PFSK-1 (cell line): ENCODE data around the gene PRDM8.

Experiments used
- FOXP2 ChIP-seq: optimal IDR thresholded peaks from 2 replicates; pipeline ENCODE3; 2011; ENCODE audit warnings: borderline replicate concordance, control low read depth, inconsistent platforms; ENCODE audit not compliant: insufficient read depth; ENCODE audit errors: extremely low read length, extremely low read depth
- POLR2AphosphoS5 ChIP-seq: IDR thresholded peaks from 2 replicates; pipeline ENCODE4 v1.6.1; 2012; ENCODE audit warnings: low read depth, mild to moderate bottlenecking, control low read depth, low read length, moderate library complexity
- SIN3A ChIP-seq: IDR thresholded peaks from 2 replicates; pipeline ENCODE4 v1.6.1; 2012; ENCODE audit warnings: mild to moderate bottlenecking, low read length, moderate library complexity, borderline replicate concordance; ENCODE audit not compliant: insufficient read depth
- TAF1 ChIP-seq: IDR thresholded peaks from 2 replicates; pipeline ENCODE4 v1.6.1; 2012; ENCODE audit warnings: low read length, control low read depth, borderline replicate concordance; ENCODE audit not compliant: insufficient read depth
- TF ChIP-seq, protein P1 (sequence below), 2 experiments: IDR thresholded peaks; 2 replicates each; pipeline versions ENCODE4 v1.6.1 to v1.8.0; 2011 to 2012; ENCODE audit warnings: low read depth in 2 of 2, low read length in 2 of 2, control low read depth in 1 of 2, inconsistent platforms in 1 of 2, mild to moderate bottlenecking in 1 of 2, moderate library complexity in 1 of 2; ENCODE audit not compliant: insufficient read depth in 1 of 2

PRDM8 gene

DNA sequence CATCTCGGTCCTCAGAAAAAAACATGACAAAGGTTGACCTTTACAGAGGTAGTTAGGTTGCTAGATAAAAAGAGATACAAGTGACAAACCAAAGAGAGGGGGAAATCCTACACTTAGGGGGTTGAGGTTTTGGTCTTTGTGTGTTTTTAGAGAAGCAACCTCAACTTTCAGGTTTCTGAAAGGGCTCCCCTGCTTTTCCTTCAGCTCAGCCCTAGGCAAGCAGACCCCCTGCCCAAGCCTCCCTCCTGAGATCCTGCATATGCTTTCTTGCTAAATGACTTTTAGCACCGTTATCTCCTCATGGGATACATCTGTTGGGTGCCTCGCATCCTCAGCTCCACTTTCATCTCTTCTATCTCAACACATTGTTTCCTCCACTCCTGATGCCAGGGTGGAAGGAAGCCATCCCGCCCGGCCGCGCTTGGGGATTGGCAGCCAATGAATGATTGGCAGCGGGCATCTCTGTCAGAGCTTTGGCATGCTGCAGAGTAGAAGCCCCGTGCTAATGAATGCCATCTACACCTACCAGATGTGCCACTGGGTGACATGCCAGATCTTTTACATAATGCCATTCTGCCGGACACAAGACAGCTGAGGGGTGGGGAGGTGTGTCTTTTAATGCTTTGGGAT, 15.0 kb upstream of the PRDM8 start:
- TF ChIP-seq FOXP2 = no peak
- TF ChIP-seq, protein P1, sequence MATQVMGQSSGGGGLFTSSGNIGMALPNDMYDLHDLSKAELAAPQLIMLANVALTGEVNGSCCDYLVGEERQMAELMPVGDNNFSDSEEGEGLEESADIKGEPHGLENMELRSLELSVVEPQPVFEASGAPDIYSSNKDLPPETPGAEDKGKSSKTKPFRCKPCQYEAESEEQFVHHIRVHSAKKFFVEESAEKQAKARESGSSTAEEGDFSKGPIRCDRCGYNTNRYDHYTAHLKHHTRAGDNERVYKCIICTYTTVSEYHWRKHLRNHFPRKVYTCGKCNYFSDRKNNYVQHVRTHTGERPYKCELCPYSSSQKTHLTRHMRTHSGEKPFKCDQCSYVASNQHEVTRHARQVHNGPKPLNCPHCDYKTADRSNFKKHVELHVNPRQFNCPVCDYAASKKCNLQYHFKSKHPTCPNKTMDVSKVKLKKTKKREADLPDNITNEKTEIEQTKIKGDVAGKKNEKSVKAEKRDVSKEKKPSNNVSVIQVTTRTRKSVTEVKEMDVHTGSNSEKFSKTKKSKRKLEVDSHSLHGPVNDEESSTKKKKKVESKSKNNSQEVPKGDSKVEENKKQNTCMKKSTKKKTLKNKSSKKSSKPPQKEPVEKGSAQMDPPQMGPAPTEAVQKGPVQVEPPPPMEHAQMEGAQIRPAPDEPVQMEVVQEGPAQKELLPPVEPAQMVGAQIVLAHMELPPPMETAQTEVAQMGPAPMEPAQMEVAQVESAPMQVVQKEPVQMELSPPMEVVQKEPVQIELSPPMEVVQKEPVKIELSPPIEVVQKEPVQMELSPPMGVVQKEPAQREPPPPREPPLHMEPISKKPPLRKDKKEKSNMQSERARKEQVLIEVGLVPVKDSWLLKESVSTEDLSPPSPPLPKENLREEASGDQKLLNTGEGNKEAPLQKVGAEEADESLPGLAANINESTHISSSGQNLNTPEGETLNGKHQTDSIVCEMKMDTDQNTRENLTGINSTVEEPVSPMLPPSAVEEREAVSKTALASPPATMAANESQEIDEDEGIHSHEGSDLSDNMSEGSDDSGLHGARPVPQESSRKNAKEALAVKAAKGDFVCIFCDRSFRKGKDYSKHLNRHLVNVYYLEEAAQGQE (IDR thresholded peaks at IDR 0.05; ENCODE audit: insufficient read depth in 1 of 2, low read depth in 2 of 2, low read length in 2 of 2) = no peak
- TF ChIP-seq POLR2AphosphoS5 = no peak
- TF ChIP-seq TAF1 = no peak
- TF ChIP-seq SIN3A = no peak

DNA sequence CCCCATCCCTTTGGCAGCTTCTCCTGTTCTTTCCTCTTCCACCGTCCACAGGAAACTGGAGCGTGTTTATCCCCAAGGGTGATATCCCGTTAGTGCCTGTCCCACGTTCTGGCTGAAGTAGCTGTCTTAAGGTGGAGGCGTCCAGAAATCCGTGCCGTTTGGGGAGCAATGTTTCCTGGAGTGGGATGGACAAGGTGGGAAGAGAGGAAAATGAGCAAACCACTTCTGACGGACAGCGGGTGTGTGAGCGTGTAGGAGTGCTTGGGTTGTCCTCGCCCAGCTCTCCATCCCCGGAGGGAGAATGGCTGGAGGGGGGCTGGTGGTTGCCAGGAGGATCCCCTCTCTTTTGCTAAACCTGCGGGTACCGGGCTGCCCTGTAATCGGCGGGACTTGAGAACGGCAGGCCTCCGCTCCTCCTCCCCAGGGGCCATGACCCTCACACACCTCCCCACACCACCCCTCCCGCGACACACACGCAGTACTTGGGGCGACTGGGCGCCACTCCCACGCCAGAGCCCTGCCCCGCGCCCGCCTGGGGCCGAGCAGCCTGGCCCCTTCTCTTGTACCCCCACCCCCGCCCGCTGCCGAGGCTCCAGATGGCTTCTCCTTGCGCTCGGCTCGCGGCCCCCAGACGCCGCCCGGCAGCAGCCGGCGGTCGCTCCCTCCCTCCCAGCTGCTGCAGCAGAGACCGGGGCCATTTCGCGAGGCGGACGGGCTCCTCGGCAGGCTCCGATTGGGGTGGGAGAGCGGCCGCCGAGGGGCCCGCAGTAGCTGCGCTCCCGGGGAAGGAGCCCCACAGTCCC, 13.9 kb upstream of the PRDM8 start:
- TF ChIP-seq FOXP2 (peak; percentile 47), SIN3A (0 out of 2 replicates have a peak, but pooled peaks have one; percentile 25), POLR2AphosphoS5 (no peak)

DNA sequence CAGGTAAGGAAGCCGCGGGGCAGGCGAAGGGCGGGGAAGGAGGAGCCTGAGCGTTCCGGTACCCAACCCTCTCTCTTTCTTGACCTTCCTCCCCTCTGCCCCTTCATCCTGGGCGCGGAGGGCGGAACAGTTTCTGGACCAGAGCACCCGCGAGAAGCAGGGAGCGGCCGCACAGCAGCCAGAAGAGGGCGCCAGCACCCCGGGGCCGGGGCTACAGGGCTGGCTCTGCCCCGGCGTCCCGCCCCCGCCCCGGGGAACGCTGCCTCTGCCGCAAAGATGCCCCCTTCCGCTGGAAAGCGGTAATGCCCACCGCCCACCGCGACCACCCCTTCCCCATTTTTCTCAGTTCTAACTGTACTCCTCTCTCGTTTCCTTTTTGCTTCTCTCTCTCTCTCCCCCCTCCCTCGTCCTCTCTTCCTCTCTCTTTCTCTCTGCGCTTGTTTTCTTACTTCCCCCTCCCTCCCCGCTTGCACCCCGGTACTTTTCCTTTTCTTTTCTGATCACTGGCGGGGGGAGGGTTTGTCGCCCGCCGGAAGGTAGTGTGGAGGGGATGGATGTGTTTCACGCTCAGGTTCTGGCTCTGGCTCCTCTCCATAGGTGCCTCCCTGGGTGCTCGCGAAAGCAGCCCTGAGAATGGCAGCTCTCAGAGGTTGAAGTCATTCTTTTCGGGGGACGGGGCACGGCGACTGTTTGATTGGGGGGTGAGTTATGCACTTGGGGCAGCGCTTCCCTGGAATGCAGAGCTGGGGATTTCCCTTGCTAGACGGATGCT, 13.1 kb upstream of the PRDM8 start:
- no peak for TF ChIP-seq POLR2AphosphoS5
- TF ChIP-seq, protein P1 (IDR thresholded peaks at IDR 0.05; ENCODE audit: insufficient read depth in 1 of 2, low read depth in 2 of 2, low read length in 2 of 2) = 0 out of 4 replicates have a peak, but pooled peaks of 1 of the 2 experiments have one; percentile 7

DNA sequence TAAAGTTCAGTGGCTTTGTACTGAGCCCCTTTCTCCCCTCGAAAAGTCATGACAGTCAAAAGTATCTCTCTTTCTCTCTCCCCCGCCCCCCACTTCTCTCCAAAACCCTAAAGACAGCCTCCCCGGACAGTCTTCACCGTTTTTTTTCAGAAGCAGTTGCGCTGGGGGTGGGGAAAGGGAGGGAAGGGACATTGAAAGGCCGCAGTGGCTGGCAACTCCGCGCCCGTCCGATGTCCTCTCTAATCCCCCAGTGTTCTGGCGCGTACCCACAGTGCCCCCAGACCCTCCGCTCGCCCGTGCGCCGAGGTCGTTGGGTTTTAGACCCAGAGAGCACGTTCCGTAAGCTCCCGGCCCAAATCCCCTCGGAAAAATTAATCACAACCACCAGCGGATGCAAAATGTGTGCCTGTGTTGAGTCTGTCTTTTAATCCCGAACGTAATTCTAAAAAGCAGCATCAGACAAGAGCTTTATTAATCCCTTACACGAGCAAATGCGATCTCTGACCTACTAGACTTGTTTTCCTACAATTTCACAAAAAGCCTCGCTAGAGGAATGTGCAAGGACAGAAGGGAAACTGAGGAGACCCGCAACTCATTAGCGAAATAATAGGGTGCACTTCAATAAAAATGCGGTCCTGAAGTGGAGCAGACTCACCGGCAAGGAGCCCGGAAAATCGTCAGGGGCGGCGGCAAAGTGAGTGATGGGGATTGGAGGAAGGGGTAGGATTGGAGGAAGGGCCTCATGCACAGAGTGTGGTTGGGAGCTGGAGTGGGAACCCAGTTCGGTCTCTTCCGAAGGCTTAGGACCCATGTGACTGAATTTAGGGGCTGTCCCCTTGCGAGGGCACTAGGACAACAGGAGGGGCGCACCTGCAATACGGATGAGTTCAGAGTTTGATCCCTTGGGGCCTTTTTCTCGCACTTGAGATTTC, 12.2 kb upstream of the PRDM8 start:
- TF ChIP-seq, protein P1 (IDR thresholded peaks at IDR 0.05; ENCODE audit: insufficient read depth in 1 of 2, low read depth in 2 of 2, low read length in 2 of 2) = no peak
- TF ChIP-seq FOXP2 (no peak), SIN3A (no peak), TAF1 (no peak), POLR2AphosphoS5 (no peak)

DNA sequence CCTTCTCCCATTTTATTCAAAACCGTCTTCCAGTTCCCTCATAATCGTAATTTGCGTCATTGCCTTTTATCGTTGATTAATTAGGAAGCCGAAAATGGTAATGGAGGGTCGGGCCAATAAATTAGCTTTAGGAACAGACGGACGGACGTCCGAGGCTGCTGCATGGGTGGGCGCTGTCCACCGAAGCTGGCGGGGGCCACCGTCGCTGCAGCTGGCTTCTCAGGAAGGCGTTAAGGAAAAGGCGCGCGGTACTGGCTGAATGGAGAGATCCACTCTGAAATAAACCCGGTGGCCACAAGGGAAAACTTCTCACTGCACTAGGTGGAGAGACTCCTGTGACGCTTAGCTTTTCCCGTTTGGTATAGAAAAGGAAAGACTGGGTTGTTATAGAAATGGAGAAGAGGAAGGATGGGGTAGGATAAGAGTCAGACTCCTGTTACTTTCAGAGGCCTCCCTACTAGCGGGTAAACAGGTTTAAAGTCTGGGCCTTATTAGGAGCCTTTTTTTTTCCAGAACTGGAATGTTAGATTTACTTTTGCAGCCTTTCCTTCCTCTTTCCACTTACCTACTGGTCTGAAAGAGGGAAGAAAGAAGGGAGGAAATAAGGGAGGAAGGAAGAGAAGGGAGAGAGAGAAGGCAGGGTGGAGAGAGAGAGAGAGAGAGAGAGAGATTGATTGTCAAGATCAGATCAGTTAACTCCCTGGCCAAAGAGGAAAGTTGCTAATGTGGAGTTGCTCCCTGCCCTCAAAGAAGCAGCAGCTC, 11.3 kb upstream of the PRDM8 start:
- no peak for TF ChIP-seq SIN3A
- TF ChIP-seq FOXP2 = no peak
- no peak for TF ChIP-seq TAF1
- TF ChIP-seq, protein P1 (IDR thresholded peaks at IDR 0.05; ENCODE audit: insufficient read depth in 1 of 2, low read depth in 2 of 2, low read length in 2 of 2) = no peak
- TF ChIP-seq POLR2AphosphoS5 = no peak
